HG03135 (cell line): ENCODE measurements around the gene ERBB3.
A peak's percentile ranks its signal among the peaks of the same experiment; 100 is the strongest.

Experiments used
- ATAC-seq: cut with Tn5 transposase; IDR thresholded peaks from one replicate; pipeline ENCODE4 v1.9.1; 2021; ENCODE audit warnings: mild to moderate bottlenecking, moderate library complexity; ENCODE audit not compliant: unreplicated experiment

ERBB3 gene

GRCh38 chr12:56078931-56079722 is 838 bp upstream of the ERBB3 start:
- no peak for ATAC-seq

- no peak for ATAC-seq
Measured at GRCh38 chr12:56080556-56081138, 682 bp downstream of the ERBB3 start.

GRCh38 chr12:56081393-56082347 is 1.7 kb downstream of the ERBB3 start:
- ATAC-seq, result no peak

DNA sequence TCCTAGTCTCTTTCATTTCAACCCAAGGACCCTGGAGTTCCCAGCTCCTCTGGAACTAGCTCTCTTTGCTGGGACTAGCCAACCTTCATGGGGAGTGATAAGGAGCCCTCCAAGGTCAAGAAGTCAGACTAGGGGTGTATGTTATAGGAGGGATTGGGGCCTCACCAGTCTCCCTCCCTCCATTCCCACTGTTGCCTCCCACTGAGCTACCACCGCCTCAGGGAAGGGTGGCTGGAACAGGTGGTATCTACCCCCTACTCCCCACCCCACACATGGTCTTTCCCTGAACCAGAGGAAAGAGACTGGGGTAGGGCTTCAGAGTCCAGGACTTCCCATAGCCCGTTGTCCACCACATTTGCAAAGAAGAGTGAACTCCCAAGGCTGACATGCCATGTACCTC is 2.4 kb downstream of the ERBB3 start:
- ATAC-seq, result no peak

- no peak for ATAC-seq
Measured at GRCh38 chr12:56082967-56083366, 3.0 kb downstream of the ERBB3 start.

GRCh38 chr12:56084958-56085543 is 5.1 kb downstream of the ERBB3 start:
- no peak for ATAC-seq

DNA sequence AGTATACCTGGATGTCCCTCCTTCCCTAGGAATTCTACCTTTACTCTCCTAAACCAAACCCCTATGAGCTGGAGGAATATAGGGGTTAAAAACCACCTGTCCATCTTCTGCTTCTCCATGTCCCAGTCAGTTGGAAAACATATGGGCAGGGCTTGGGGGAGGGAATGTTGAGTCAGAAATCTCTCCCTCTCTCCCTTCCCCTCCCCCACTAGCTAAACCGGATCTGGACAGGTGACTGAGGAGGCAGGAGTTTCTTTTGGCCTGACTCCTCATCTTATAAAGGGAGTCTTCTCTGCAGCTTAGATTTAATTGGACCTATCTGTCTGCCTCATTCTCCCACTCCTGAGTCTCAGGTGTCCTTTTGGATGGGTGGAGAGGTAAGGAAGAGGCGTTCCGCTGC is 6.1 kb downstream of the ERBB3 start:
- no peak for ATAC-seq

DNA sequence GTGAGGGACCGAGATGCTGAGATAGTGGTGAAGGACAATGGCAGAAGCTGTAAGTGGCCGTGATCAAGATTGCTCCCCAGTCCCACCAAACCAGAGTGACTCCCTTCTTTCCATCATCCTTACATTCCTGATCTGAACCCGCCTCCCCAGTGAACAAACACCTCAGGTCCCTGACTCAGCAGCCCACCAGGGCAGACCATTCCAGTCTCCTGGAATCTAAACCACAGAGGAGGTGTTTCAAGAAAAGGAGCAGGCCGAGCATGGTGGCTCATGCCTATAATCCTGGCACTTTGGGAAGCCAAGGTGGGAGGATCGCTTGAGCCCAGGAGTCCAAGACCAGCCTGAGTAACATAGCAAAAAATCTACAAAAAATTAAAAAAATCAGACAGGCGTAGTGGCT is 6.6 kb downstream of the ERBB3 start:
- ATAC-seq, result no peak

- ATAC-seq, result no peak
Measured at GRCh38 chr12:56087220-56087619, 7.3 kb downstream of the ERBB3 start.

- no peak for ATAC-seq
Measured at GRCh38 chr12:56097738-56098137, 17.8 kb downstream of the ERBB3 start.

DNA sequence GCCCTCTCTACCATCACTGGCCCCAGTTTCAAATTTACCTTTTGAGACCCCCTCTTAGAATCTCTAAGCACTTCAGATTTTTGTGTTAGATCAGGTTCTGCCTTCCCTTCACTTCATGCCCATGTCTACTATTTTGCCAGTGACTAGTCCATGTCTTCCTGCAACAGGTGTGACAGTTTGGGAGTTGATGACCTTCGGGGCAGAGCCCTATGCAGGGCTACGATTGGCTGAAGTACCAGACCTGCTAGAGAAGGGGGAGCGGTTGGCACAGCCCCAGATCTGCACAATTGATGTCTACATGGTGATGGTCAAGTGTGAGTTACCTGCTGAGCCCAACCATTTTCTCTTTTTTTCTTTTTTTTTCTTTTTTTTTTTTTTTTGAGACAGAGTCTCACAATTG is 18.6 kb downstream of the ERBB3 start:
- ATAC-seq, result no peak

DNA sequence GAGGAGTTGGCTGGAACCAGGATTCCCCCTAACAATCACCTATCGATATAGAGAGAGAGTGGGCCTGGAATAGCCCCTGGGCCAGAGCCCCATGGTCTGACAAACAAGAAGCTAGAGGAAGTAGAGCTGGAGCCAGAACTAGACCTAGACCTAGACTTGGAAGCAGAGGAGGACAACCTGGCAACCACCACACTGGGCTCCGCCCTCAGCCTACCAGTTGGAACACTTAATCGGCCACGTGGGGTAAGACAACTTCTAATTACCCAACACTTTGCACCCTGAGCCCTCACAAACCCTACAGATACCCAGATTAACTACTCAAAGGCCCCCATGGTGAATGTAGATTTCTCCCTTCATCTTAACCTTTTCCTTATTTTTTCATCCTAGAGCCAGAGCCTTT is 19.8 kb downstream of the ERBB3 start:
- no peak for ATAC-seq

DNA sequence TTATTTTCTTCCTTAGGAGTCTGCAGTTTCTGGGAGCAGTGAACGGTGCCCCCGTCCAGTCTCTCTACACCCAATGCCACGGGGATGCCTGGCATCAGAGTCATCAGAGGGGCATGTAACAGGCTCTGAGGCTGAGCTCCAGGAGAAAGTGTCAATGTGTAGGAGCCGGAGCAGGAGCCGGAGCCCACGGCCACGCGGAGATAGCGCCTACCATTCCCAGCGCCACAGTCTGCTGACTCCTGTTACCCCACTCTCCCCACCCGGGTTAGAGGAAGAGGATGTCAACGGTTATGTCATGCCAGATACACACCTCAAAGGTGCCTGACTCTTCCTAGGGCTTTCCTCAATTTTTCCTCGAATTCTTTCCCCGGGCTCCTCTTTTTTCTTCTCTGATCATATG is 21.1 kb downstream of the ERBB3 start:
- no peak for ATAC-seq

GRCh38 chr12:56102683-56103065 is 22.7 kb downstream of the ERBB3 start:
- ATAC-seq, result no peak

- no peak for ATAC-seq
Measured at GRCh38 chr12:56103066-56103711, 23.2 kb downstream of the ERBB3 start.

DNA sequence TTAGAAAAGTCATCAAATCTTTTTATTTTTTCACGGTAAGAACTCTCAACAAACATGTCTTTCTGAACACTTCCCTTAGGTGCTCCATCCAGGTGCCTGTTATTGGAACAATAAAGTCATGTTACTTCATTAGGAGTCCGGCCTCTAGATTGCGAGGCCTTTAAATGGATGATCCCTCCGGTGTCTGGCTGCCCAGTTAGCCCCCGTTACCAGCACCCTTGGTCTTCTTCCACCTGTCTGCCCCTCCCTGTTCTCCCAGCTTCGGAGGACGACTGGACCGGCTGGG is 23.8 kb downstream of the ERBB3 start:
- no peak for ATAC-seq

GRCh38 chr12:56104109-56104814 is 24.3 kb downstream of the ERBB3 start, which contains the start of gene PA2G4:
TSS of gene PA2G4 (plus strand) at chr12:56104559. CDS start at chr12:56104738, 179 bp downstream.
- peak; percentile 96 for ATAC-seq

GRCh38 chr12:56104815-56105608 is 25.0 kb downstream of the ERBB3 start:
- ATAC-seq, result peak; percentile 6

DNA sequence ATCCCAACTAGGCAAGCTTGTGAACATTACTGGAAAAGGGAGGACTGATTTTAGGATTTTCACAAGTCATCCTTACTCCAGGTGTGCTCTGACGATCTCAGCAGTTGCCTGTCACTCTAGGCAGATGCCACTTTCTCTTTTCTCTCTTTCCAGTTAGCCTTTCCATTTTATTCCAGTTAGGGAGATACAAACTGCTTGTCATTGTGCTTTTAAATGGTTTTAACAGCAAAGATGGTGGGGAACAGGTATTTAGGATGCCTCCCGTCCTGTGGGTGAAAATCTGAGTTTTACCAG is 25.6 kb downstream of the ERBB3 start:
- ATAC-seq, result no peak

- ATAC-seq, result no peak
Measured at GRCh38 chr12:56107242-56107641, 27.3 kb downstream of the ERBB3 start.
